ENCODE measurements around the gene CDCA8. TPM values are rescaled to one million over a fixed set of nuclear protein-coding genes. Genes with fewer than 3 reads are reported as not detected.

Gene CDCA8
- total and polyA plus RNA-seq, 2 of the 13 experiments (the other 11 are each of a cell fraction or from before 2014, with no cell fraction given): 24.1 to 38.6 TPM

DNA sequence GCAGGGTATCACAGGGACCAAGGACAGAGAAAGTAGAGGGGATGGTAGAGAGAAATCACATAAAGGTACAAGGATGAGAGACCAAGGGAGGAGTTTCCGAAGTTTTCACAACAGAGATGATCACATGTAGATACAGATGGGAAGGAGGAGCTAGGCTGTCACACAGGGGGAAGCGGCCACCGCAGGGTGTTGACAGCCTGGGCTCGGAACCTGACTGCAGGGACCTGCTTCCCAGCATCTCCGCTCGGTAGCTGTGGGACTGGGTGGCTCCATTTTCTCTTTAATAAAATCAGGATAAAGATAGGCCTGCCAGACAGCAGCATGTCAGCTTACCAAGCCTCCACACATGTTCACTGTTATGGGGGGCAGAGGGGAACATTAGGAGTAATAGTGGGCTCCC, 32.3 kb downstream of the CDCA8 start (continued):
- TF ChIP-seq, protein P1, sequence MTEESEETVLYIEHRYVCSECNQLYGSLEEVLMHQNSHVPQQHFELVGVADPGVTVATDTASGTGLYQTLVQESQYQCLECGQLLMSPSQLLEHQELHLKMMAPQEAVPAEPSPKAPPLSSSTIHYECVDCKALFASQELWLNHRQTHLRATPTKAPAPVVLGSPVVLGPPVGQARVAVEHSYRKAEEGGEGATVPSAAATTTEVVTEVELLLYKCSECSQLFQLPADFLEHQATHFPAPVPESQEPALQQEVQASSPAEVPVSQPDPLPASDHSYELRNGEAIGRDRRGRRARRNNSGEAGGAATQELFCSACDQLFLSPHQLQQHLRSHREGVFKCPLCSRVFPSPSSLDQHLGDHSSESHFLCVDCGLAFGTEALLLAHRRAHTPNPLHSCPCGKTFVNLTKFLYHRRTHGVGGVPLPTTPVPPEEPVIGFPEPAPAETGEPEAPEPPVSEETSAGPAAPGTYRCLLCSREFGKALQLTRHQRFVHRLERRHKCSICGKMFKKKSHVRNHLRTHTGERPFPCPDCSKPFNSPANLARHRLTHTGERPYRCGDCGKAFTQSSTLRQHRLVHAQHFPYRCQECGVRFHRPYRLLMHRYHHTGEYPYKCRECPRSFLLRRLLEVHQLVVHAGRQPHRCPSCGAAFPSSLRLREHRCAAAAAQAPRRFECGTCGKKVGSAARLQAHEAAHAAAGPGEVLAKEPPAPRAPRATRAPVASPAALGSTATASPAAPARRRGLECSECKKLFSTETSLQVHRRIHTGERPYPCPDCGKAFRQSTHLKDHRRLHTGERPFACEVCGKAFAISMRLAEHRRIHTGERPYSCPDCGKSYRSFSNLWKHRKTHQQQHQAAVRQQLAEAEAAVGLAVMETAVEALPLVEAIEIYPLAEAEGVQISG (CRISPR knock-in tag; IDR thresholded peaks at IDR 0.05): no peak

DNA sequence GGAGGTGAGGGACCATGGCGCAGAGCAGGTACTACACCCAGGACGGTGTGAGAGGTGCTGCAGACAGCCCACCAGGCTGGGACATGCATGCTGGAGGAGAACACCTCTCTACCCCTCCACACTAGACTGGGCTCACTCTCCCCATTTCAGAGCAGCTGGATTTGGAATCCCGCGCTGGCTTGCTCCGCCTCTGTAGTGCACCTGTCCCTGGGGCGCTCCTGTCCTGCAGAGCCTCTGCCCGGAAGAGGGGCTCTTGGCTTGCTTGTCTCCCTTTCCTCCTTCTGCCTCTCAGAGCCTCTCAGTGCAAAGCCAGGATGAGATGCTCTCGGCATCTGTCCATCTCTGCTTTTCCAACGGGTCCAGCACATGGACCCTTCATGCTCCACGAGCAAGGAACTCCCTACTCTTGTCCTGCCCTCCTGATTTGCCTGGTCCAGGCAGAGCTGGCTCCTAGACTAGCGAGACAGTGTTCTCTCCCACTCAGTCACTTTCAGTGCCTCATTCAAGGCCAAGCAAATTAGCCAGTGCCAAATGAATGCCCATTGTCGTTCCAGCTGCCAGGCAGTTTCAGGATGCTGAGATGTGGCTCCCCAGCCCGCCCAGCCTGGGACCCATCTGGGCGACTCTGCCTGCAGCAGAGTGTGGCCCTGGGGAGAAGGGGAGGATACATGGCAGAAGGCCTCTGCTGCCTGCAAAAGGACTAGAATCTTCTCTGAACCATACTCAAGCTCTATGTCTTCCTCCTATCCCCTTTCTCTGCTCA, 33.7 kb downstream of the CDCA8 start:
- ATAC-seq: no peak
- no peak for TF ChIP-seq ZNF30 (CRISPR knock-in tag; IDR thresholded peaks at IDR 0.05)
- TF ChIP-seq, protein P2, sequence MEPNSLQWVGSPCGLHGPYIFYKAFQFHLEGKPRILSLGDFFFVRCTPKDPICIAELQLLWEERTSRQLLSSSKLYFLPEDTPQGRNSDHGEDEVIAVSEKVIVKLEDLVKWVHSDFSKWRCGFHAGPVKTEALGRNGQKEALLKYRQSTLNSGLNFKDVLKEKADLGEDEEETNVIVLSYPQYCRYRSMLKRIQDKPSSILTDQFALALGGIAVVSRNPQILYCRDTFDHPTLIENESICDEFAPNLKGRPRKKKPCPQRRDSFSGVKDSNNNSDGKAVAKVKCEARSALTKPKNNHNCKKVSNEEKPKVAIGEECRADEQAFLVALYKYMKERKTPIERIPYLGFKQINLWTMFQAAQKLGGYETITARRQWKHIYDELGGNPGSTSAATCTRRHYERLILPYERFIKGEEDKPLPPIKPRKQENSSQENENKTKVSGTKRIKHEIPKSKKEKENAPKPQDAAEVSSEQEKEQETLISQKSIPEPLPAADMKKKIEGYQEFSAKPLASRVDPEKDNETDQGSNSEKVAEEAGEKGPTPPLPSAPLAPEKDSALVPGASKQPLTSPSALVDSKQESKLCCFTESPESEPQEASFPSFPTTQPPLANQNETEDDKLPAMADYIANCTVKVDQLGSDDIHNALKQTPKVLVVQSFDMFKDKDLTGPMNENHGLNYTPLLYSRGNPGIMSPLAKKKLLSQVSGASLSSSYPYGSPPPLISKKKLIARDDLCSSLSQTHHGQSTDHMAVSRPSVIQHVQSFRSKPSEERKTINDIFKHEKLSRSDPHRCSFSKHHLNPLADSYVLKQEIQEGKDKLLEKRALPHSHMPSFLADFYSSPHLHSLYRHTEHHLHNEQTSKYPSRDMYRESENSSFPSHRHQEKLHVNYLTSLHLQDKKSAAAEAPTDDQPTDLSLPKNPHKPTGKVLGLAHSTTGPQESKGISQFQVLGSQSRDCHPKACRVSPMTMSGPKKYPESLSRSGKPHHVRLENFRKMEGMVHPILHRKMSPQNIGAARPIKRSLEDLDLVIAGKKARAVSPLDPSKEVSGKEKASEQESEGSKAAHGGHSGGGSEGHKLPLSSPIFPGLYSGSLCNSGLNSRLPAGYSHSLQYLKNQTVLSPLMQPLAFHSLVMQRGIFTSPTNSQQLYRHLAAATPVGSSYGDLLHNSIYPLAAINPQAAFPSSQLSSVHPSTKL (CRISPR knock-in tag; IDR thresholded peaks at IDR 0.05): no peak
- TF ChIP-seq, protein P3, sequence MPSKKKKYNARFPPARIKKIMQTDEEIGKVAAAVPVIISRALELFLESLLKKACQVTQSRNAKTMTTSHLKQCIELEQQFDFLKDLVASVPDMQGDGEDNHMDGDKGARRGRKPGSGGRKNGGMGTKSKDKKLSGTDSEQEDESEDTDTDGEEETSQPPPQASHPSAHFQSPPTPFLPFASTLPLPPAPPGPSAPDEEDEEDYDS (CRISPR knock-in tag; IDR thresholded peaks at IDR 0.05): no peak
- no peak for TF ChIP-seq CEBPB (IDR thresholded peaks at IDR 0.05; ENCODE audit: borderline replicate concordance, low read depth, low read length)
- TF ChIP-seq NBN (conservative IDR thresholded peaks at IDR 0.05): no peak
- TF ChIP-seq ZNF253 (CRISPR knock-in tag; IDR thresholded peaks at IDR 0.05; ENCODE audit: borderline replicate concordance): no peak
- TF ChIP-seq NFYB (CRISPR knock-in tag; IDR thresholded peaks at IDR 0.05): no peak
- TF ChIP-seq ARID2 (CRISPR knock-in tag; IDR thresholded peaks at IDR 0.05; ENCODE audit: borderline replicate concordance): no peak
- no peak for TF ChIP-seq PITX1 (CRISPR knock-in tag; IDR thresholded peaks at IDR 0.05)
- no peak for TF ChIP-seq EP300 (IDR thresholded peaks at IDR 0.05; ENCODE audit: low read depth in 2 of 2, low read length in 2 of 2)
- TF ChIP-seq EP300 (CRISPR knock-in tag; IDR thresholded peaks at IDR 0.05; ENCODE audit: borderline replicate concordance): no peak
- TF ChIP-seq, protein P4, sequence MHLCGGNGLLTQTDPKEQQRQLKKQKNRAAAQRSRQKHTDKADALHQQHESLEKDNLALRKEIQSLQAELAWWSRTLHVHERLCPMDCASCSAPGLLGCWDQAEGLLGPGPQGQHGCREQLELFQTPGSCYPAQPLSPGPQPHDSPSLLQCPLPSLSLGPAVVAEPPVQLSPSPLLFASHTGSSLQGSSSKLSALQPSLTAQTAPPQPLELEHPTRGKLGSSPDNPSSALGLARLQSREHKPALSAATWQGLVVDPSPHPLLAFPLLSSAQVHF (CRISPR knock-in tag; IDR thresholded peaks at IDR 0.05): no peak
- no peak for TF ChIP-seq ZNF496 (CRISPR knock-in tag; IDR thresholded peaks at IDR 0.05; ENCODE audit: insufficient replicate concordance)
- no peak for TF ChIP-seq CC2D1A (CRISPR knock-in tag; IDR thresholded peaks at IDR 0.05)
- no peak for TF ChIP-seq SSRP1 (CRISPR knock-in tag; IDR thresholded peaks at IDR 0.05)

More for the DNA sequence above, 33.7 kb downstream of the CDCA8 start:
- Histone ChIP-seq H3K27ac (ENCODE audit: extremely low read length, insufficient read depth, low read length) (no peak overlapping the region), H4K20me1 (ENCODE audit: insufficient read depth, low read length) (no peaks in the 10 kb centered on the region), H3K36me3 (replicated peaks in 1 of 2; ENCODE audit: control insufficient read depth in 1 of 2, insufficient read depth in 2 of 2, low read length in 2 of 2) (no peaks in the 10 kb centered on the region), H3K9ac (ENCODE audit: insufficient read depth, low read depth, low read length) (no peak overlapping the region), H3K27me3 (ENCODE audit: control insufficient read depth in 1 of 2, insufficient read depth in 2 of 2, low read length in 2 of 2) (peaks cover 0 to 5% of the 10 kb centered on the region in 2 experiments; a peak in 2 of 5 replicates), H3K9me3 (ENCODE audit: low read length) (no peaks in the 10 kb centered on the region), H3K4me3 (replicated peaks in 1 of 3; ENCODE audit: insufficient read depth in 1 of 3, low read depth in 2 of 3, low read length in 3 of 3) (no peak overlapping the region), H2AFZ (ENCODE audit: low read length) (no peak overlapping the region), H3K79me2 (ENCODE audit: insufficient read depth, low read length) (no peaks in the 10 kb centered on the region), H3K4me1 (ENCODE audit: insufficient read depth, low read length) (peaks cover 39% of the 10 kb centered on the region), H3K4me2 (ENCODE audit: low read depth, low read length) (no peak overlapping the region)
- FAIRE-seq (no peak), DNase-seq (ENCODE audit: low spot score) (no peak)
- ChIA-PET POLR2A (no interaction called here), CTCF (ENCODE audit: low intra/inter-chr PET ratio, low total read pairs) (no interaction called here)
- in situ Hi-C loops (cut with HindIII; ENCODE audit: extremely low pct_ligation_motif_present, low pct_unique_long_range_greater_than_20kb) (no loop called here), intact Hi-C loops (cut with micrococcal nuclease; ENCODE audit: unreplicated experiment) (loop anchor here (10.0 kb wide), 1 partner anchor 69 kb away; the partner anchor contains the start of gene MANEAL)
- no TSS peak for BruUV-seq (replicated peaks)
- 56% methylated on average over 9 of the region's 14 CpGs for WGBS (ENCODE audit: low lambda C conversion rate)

Measured in HepG2 (cell line).